A549 treated with AZD9567 at 1 μM for 4 hours (cell line): ENCODE measurements around the gene RFC1. TPM values are rescaled to one million over a fixed set of nuclear protein-coding genes. Genes with fewer than 3 reads are reported as not detected.

Experiments used
- total RNA-seq: library from RNA; stranded (reverse); fragments of 200-300 nt; extraction: Qiagen RNA extraction; gene quantifications from 5 replicates; pipeline ENCODE4 v1.2.3, GENCODE V29; 2022; ENCODE audit not compliant: insufficient read depth

The RFC1 gene, protein sequence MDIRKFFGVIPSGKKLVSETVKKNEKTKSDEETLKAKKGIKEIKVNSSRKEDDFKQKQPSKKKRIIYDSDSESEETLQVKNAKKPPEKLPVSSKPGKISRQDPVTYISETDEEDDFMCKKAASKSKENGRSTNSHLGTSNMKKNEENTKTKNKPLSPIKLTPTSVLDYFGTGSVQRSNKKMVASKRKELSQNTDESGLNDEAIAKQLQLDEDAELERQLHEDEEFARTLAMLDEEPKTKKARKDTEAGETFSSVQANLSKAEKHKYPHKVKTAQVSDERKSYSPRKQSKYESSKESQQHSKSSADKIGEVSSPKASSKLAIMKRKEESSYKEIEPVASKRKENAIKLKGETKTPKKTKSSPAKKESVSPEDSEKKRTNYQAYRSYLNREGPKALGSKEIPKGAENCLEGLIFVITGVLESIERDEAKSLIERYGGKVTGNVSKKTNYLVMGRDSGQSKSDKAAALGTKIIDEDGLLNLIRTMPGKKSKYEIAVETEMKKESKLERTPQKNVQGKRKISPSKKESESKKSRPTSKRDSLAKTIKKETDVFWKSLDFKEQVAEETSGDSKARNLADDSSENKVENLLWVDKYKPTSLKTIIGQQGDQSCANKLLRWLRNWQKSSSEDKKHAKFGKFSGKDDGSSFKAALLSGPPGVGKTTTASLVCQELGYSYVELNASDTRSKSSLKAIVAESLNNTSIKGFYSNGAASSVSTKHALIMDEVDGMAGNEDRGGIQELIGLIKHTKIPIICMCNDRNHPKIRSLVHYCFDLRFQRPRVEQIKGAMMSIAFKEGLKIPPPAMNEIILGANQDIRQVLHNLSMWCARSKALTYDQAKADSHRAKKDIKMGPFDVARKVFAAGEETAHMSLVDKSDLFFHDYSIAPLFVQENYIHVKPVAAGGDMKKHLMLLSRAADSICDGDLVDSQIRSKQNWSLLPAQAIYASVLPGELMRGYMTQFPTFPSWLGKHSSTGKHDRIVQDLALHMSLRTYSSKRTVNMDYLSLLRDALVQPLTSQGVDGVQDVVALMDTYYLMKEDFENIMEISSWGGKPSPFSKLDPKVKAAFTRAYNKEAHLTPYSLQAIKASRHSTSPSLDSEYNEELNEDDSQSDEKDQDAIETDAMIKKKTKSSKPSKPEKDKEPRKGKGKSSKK
- total RNA-seq, result 16.3 to 26.6 TPM (median 17.9 TPM) in 5 replicates

DNA sequence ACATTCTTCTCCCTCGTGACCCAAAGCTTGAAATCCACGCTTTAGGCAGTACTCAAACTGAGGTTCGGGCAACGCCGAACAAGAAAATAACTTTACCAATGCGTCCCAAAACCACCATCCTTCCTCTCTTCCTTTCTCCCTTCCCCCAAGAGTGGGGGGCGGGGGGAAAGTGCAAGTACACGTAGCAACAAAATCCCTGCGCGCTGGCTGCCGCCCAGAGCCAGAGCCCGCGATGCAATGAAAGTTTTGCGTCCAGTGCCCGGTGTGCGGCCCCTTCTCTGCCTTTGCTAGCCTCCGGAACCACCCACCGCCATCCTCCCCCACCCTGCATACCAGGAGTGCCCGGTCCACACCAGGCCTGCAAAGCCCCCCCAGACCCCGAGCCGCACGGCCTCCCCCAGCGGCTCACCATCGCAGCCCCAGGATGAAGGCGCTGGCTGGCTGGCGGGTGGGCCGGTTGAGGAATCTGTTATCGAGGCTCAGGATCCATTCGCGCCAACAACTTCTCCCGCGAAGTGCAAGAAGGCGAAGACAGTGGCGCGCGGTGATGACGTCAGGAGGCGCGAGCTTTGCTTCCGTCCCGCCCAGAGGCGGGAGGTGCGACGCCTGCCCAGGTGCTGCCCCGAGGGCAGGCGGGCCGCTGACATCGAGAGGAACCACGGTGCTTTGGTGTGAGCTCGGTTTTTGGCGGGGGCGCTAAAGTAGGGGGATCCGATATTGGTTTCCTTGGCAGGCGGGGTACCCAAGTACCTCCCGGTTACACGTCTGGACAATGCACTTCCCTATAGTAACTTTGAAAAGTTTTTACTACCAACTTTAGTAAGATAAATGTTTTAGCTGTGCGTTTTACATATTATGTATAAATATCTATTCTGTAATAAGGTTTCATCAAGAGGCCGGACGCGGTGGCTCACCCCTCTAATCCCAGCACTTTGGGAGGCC lies at the start of gene RFC1:
RFC1 (minus strand) TSS at position 533 of the 942 bp plus-strand sequence; CDS start at position 412, 121 bp downstream.

DNA sequence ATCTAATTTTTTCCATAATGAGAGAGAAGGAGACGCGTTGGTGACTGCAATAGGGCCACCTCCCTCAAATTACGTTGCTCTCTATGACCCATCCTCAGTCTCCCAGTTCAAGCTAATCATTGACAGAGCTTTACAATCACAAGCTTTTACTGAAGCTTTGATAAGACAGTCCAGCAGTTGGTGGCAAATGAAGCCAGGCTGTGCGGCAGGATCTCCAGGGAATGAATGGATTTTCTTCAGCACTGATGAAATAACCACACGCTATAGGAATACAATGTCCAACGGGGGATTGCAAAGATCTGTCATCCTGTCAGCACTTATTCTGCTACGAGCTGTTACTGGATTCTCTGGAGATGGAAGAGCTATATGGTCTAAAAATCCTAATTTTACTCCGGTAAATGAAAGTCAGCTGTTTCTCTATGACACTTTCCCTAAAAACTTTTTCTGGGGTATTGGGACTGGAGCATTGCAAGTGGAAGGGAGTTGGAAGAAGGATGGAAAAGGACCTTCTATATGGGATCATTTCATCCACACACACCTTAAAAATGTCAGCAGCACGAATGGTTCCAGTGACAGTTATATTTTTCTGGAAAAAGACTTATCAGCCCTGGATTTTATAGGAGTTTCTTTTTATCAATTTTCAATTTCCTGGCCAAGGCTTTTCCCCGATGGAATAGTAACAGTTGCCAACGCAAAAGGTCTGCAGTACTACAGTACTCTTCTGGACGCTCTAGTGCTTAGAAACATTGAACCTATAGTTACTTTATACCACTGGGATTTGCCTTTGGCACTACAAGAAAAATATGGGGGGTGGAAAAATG lies 40.8 kb upstream of the RFC1 start, which contains the start of gene KLB:
KLB (plus strand) TSS at position 168 of the 821 bp plus-strand sequence; CDS start at position 188, 20 bp downstream.

Other genes with a start within 250 kb of the RFC1 start
- gene WDR19, start 183.8 kb downstream of the RFC1 start, total RNA-seq, result 8.1 to 9.5 TPM (median 9.3 TPM) in 5 replicates
- gene KLB, start 40.6 kb upstream of the RFC1 start, total RNA-seq, result 0.07 to 0.11 TPM (median 0.09 TPM) in 4 of 5 replicates, not detected in the other
- gene RPL9, start 92.6 kb upstream of the RFC1 start, total RNA-seq, result 871 to 1,473 TPM (median 901 TPM) in 5 replicates
- gene LIAS, start 92.7 kb upstream of the RFC1 start, total RNA-seq, result 9.5 to 18.0 TPM (median 11.1 TPM) in 5 replicates
- gene UGDH, start 161.1 kb upstream of the RFC1 start, total RNA-seq, result 170 to 346 TPM (median 182 TPM) in 5 replicates